Neural progenitor cell (in vitro differentiated cells): ENCODE data around the gene MSI2.

Source experiments
- CTCF ChIP-seq: fragments of 200-600 bp; sonication (generic); IDR thresholded peaks from 2 replicates; pipeline ENCODE4 v1.5.1; 2017; ENCODE audit warnings: antibody characterized with exemption, mild to moderate bottlenecking
- EZH2 ChIP-seq: fragments of 200-600 bp; sonication (generic); IDR thresholded peaks from 2 replicates; pipeline ENCODE4 v1.6.1; 2017; ENCODE audit warnings: antibody characterized with exemption, mild to moderate bottlenecking, moderate library complexity

- no peak for TF ChIP-seq CTCF
- TF ChIP-seq EZH2, result no peak
These were observed 8.4 kb upstream of the MSI2 start for GRCh38 chr17:57247913-57248312.
